Measurements from ENCODE around the gene ZBTB20.

- TF ChIP-seq POLR2AphosphoS5 (IDR thresholded peaks at IDR 0.05) (no peak), CTCF (IDR thresholded peaks at IDR 0.05) (no peak), POLR2A (IDR thresholded peaks at IDR 0.05) (no peak), EP300 (IDR thresholded peaks at IDR 0.05) (no peak)
Measured at GRCh38 chr3:114718898-114719210, 428.2 kb downstream of the ZBTB20 start.

All from stomach (tissue), 4 donors.